Stimulated activated CD4-positive, alpha-beta T cell treated with anti-CD3 and anti-CD28 coated beads, TNF-alpha, amount 100 ng/mL, for 4 hours (primary cell): ENCODE data around the gene USP49.
"Not testable (repeated sequence)": the region's sequence is repeated elsewhere in the genome, so short reads cannot be mapped to it uniquely, and the experiment has no call there.

ENCODE experiments used
- DNase-seq, 3 experiments: peaks; one replicate each; pipeline ENCODE4 v3.0.0-alpha.2; 2020; ENCODE audit warnings: low read depth in 3 of 3

USP49 gene

GRCh38 chr6:41895300-41896233 is at the start of gene USP49:
TSS of gene USP49 (minus strand) at chr6:41895375. CDS start at chr6:41806983, 88,392 bp downstream.
- peak; percentile 84 to 96 (median 88) for DNase-seq

- DNase-seq = no peak
Measured at GRCh38 chr6:41943456-41943855, 48.3 kb upstream of the USP49 start.

GRCh38 chr6:41942882-41943281 is 47.7 kb upstream of the USP49 start:
- DNase-seq = not testable (repeated sequence)

GRCh38 chr6:41942067-41942851 is 47.1 kb upstream of the USP49 start:
- DNase-seq = no peak

GRCh38 chr6:41941280-41942066 is 46.3 kb upstream of the USP49 start, which contains the start of gene CCND3:
TSS of gene CCND3 (minus strand) at chr6:41941808. CDS start at chr6:41941649, 159 bp downstream.
- DNase-seq = peak; percentile 68 to 84 (median 69)

GRCh38 chr6:41940759-41941279 is 45.6 kb upstream of the USP49 start:
- DNase-seq = no peak

GRCh38 chr6:41939848-41940758 is 44.9 kb upstream of the USP49 start:
- no peak for DNase-seq

GRCh38 chr6:41939176-41939847 is 44.1 kb upstream of the USP49 start:
- no peak for DNase-seq

- DNase-seq = no peak
Measured at GRCh38 chr6:41938590-41939175, 43.5 kb upstream of the USP49 start.

GRCh38 chr6:41937861-41938574 is 42.8 kb upstream of the USP49 start:
- DNase-seq = no peak

GRCh38 chr6:41937472-41937860 is 42.3 kb upstream of the USP49 start:
- no peak for DNase-seq

- peak in 1 of 3 experiments; percentile 48 for DNase-seq
Measured at GRCh38 chr6:41936073-41936837, 41.1 kb upstream of the USP49 start.

GRCh38 chr6:41935685-41936072 is 40.5 kb upstream of the USP49 start:
- DNase-seq = no peak

GRCh38 chr6:41935193-41935574 is 40.0 kb upstream of the USP49 start:
- DNase-seq = no peak

GRCh38 chr6:41934278-41935192 is 39.4 kb upstream of the USP49 start:
- DNase-seq = no peak

- no peak for DNase-seq
Measured at GRCh38 chr6:41932378-41932777, 37.2 kb upstream of the USP49 start.

GRCh38 chr6:41931792-41932191 is 36.6 kb upstream of the USP49 start:
- no peak for DNase-seq
